Measurements from ENCODE around the gene ASPG. TPM values are rescaled to one million over a fixed set of nuclear protein-coding genes. Genes with fewer than 3 reads are reported as not detected.
A peak's percentile ranks its signal among the peaks of the same experiment; 100 is the strongest.

The ASPG gene
- total and polyA plus RNA-seq, 9 donors = 0.45 to 28.8 (median 18.7) TPM

GRCh38 chr14:104096318-104096717, 10.8 kb downstream of the ASPG start:
- intact Hi-C loops (cut with DNase I) = no loop called here
- Histone ChIP-seq H3K27me3 (no peaks in the 10 kb centered on the region), H3K4me3 (no peak overlapping the region), H3K27ac (no peak overlapping the region), H3K4me1 (ENCODE audit: insufficient read depth) (peaks cover 5% of the 10 kb centered on the region), H3K9me3 (no peaks in the 10 kb centered on the region), H3K36me3 (no peaks in the 10 kb centered on the region)
- DNase-seq = peak in 1 of 5 donors; percentile 15
- 72 to 84% (median 74%) methylated on average over 11 to 14 of the region's 14 CpGs for WGBS, 3 donors
- TF ChIP-seq CTCF (IDR thresholded peaks at IDR 0.05) (no peak), EP300 (IDR thresholded peaks at IDR 0.05) (no peak), POLR2A (IDR thresholded peaks at IDR 0.05) (no peak)

GRCh38 chr14:104096751-104097700, 11.5 kb downstream of the ASPG start:
- TF ChIP-seq CTCF (IDR thresholded peaks at IDR 0.05) (no peak), EP300 (IDR thresholded peaks at IDR 0.05) (no peak), POLR2A (IDR thresholded peaks at IDR 0.05) (no peak)
- 81 to 85% (median 82%) methylated on average over 25 of the region's 25 CpGs for WGBS, 3 donors

GRCh38 chr14:104098272-104099095, 13.0 kb downstream of the ASPG start:
- Histone ChIP-seq H3K27me3 (no peaks in the 10 kb centered on the region), H3K9me3 (no peaks in the 10 kb centered on the region), H3K36me3 (no peaks in the 10 kb centered on the region), H3K4me3 (no peak overlapping the region), H3K27ac (no peak overlapping the region), H3K4me1 (ENCODE audit: insufficient read depth) (no peaks in the 10 kb centered on the region)
- WGBS, 3 donors = 88 to 91% (median 90%) methylated on average over 20 to 25 of the region's 25 CpGs
- TF ChIP-seq CTCF (IDR thresholded peaks at IDR 0.05) = no peak
- no peak for TF ChIP-seq POLR2A (IDR thresholded peaks at IDR 0.05)
- no peak for TF ChIP-seq EP300 (IDR thresholded peaks at IDR 0.05)
- peak in 1 of 5 donors; percentile 10 for DNase-seq
- intact Hi-C loops (cut with DNase I) = no loop called here

More at GRCh38 chr14:104096751-104097700, 11.5 kb downstream of the ASPG start:
- Histone ChIP-seq H3K4me3 (no peak overlapping the region), H3K27me3 (no peaks in the 10 kb centered on the region), H3K9me3 (no peaks in the 10 kb centered on the region), H3K27ac (no peak overlapping the region), H3K4me1 (ENCODE audit: insufficient read depth) (no peaks in the 10 kb centered on the region), H3K36me3 (no peaks in the 10 kb centered on the region)
- intact Hi-C loops (cut with DNase I) = no loop called here
- peak in 1 of 5 donors; percentile 17 for DNase-seq

All from ovary (tissue), 9 donors.